Endothelial cell of umbilical vein (primary cell): ENCODE measurements around the gene AP2B1. TPM values are rescaled to one million over a fixed set of nuclear protein-coding genes. Genes with fewer than 3 reads are reported as not detected.

Source experiments
- BruUV-seq: library from RNA; stranded (reverse); fragments of 400-500 nt; replicated peaks from 2 replicates; lab custom pipeline; 2021; lab: Mats Ljungman, UMichigan
- CTCF ChIA-PET: fragments of 300-600, 350-600 bp; sonication (Branson Sonifier 250); formaldehyde crosslinking; loops from one replicate; lab custom pipeline; 2021; ENCODE audit warnings: antibody characterized with exemption, inconsistent platforms; lab: Charles Lee
- POLR2A ChIA-PET: fragments of 300-600, 350-600 bp; sonication (Branson Sonifier 250); formaldehyde crosslinking; loops from one replicate; lab custom pipeline; 2021; ENCODE audit warnings: antibody characterized with exemption, inconsistent platforms; lab: Charles Lee
- DNase-seq: peaks from one replicate; pipeline ENCODE4 v3.0.0-alpha.2; 2011; ENCODE audit warnings: low read depth, low spot score
- FAIRE-seq: peaks from 2 replicates; lab custom pipeline; 2011; peaks lifted over from hg19 to GRCh38; lab: Jason Lieb, UNC
- H2AFZ ChIP-seq: 2 replicates; pipeline ENCODE4 v1.6.0; 2012; ENCODE audit warnings: low read depth, low read length, control low read depth, inconsistent platforms
- H3K27ac ChIP-seq: 2 replicates; pipeline ENCODE4 v1.5.1; 2011; ENCODE audit warnings: low read depth, mild to moderate bottlenecking, control low read depth, low read length, moderate library complexity; ENCODE audit not compliant: insufficient read depth
- H3K27me3 ChIP-seq, 2 experiments: 2 replicates each; pipeline versions ENCODE4 v1.6.0 to v1.6.1; 2011; ENCODE audit warnings: low read length in 2 of 2, mixed read lengths in 1 of 2; ENCODE audit not compliant: control insufficient read depth in 2 of 2, insufficient read depth in 2 of 2
- H3K36me3 ChIP-seq, 2 experiments: 2 replicates in 1 of 2; 3 replicates in 1 of 2; pipeline ENCODE4 v1.5.1; 2011; ENCODE audit warnings: low read length in 2 of 2, mild to moderate bottlenecking in 1 of 2, moderate library complexity in 1 of 2; ENCODE audit not compliant: control insufficient read depth in 2 of 2, insufficient read depth in 2 of 2; ENCODE audit errors: extremely low read depth in 1 of 2
- H3K4me1 ChIP-seq: 3 replicates; pipeline ENCODE4 v1.5.1; 2011; ENCODE audit warnings: mild to moderate bottlenecking, low read length; ENCODE audit not compliant: control insufficient read depth, insufficient read depth; ENCODE audit errors: extremely low read depth
- H3K4me2 ChIP-seq: 2 replicates; pipeline ENCODE4 v1.6.1; 2011; ENCODE audit warnings: low read length, control low read depth, mixed read lengths; ENCODE audit not compliant: insufficient read depth
- H3K4me3 ChIP-seq, 3 experiments: fragments of 200-600 bp in 1 of 3; sonication (generic), shearing (Covaris generic) in 1 of 3; replicated peaks in 1 of 3; 2 replicates each; pipeline ENCODE4 v1.5.1; 2011 to 2016; ENCODE audit warnings: control low read depth in 3 of 3, low read length in 3 of 3, mild to moderate bottlenecking in 2 of 3, inconsistent platforms in 1 of 3, low read depth in 1 of 3, moderate library complexity in 1 of 3; ENCODE audit not compliant: insufficient read depth in 1 of 3
- H3K79me2 ChIP-seq: 2 replicates; pipeline ENCODE4 v1.6.0; 2012; ENCODE audit warnings: low read length, inconsistent platforms; ENCODE audit not compliant: control insufficient read depth, insufficient read depth
- H3K9ac ChIP-seq: replicated peaks from 2 replicates; pipeline ENCODE3; 2011; ENCODE audit warnings: low read length, control low read depth; ENCODE audit not compliant: insufficient read depth; ENCODE audit errors: extremely low read depth
- H3K9me1 ChIP-seq: replicated peaks from 3 replicates; pipeline ENCODE4 v1.6.0; 2011; ENCODE audit warnings: mild to moderate bottlenecking, low read length; ENCODE audit not compliant: control insufficient read depth, insufficient read depth; ENCODE audit errors: extremely low read depth
- H3K9me3 ChIP-seq: replicated peaks from 2 replicates; pipeline ENCODE4 v1.5.1; 2012; ENCODE audit warnings: low read length, inconsistent platforms; ENCODE audit not compliant: control insufficient read depth, insufficient read depth
- H4K20me1 ChIP-seq: replicated peaks from 2 replicates; pipeline ENCODE3; 2011; ENCODE audit warnings: mild to moderate bottlenecking, low read length; ENCODE audit not compliant: control insufficient read depth, insufficient read depth; ENCODE audit errors: extremely low read depth
- EZH2 ChIP-seq: IDR thresholded peaks from 2 replicates; pipeline ENCODE4 v1.6.1; 2012; ENCODE audit warnings: borderline replicate concordance, low read depth, mild to moderate bottlenecking, moderate library complexity, low read length, inconsistent platforms; ENCODE audit not compliant: severe bottlenecking
- FOS ChIP-seq: IDR thresholded peaks from 2 replicates; pipeline ENCODE4 v1.6.1; 2011; ENCODE audit warnings: mild to moderate bottlenecking, low read length, moderate library complexity, borderline replicate concordance; ENCODE audit not compliant: insufficient read depth
- GATA2 ChIP-seq: IDR thresholded peaks from 2 replicates; pipeline ENCODE4 v1.7.0; 2011; ENCODE audit warnings: low read depth, mild to moderate bottlenecking, moderate library complexity, mixed read lengths, low read length; ENCODE audit not compliant: insufficient read length, insufficient read depth
- JUN ChIP-seq: IDR thresholded peaks from 2 replicates; pipeline ENCODE4 v1.6.1; 2011; ENCODE audit warnings: borderline replicate concordance, low read depth; ENCODE audit not compliant: insufficient read length, insufficient read depth
- MYC ChIP-seq: IDR thresholded peaks from one replicate; pipeline ENCODE4 v1.6.1; 2011; ENCODE audit warnings: mild to moderate bottlenecking, low read depth, low read length
- POLR2A ChIP-seq: IDR thresholded peaks from 2 replicates; pipeline ENCODE4 v1.6.1; 2012; ENCODE audit warnings: low read depth, mild to moderate bottlenecking, control low read depth, low read length
- POLR2AphosphoS5 ChIP-seq: IDR thresholded peaks from 2 replicates; pipeline ENCODE4 v1.6.1; 2012; ENCODE audit warnings: low read depth, mild to moderate bottlenecking, control low read depth, low read length, moderate library complexity; ENCODE audit not compliant: insufficient read depth
- dilution Hi-C: fragments of 300-500 bp; cut with MboI; formaldehyde crosslinking; loops from one replicate; pipeline ENCODE4 v1.15.0; 2019; ENCODE audit warnings: low sequenced_read_pairs; ENCODE audit not compliant: extremely low pct_ligation_motif_present
- intact Hi-C: fragments of 100-400 bp; cut with micrococcal nuclease; formaldehyde crosslinking; loops from one replicate; pipeline ENCODE4 v1.10.0; 2022
- polyA plus RNA-seq, 4 experiments: library from polyadenylated mRNA; depleted of rRNA in 3 of 4; stranded (reverse) in 3 of 4; unstranded in 1 of 4; fragments of >200 nt; gene quantifications; 2 replicates each; pipeline versions ENCODE4 v1.2.1 to v1.2.3, GENCODE V29; 2011 to 2012; ENCODE audit warnings: missing spikeins in 1 of 4
- total RNA-seq: library from RNA; stranded (reverse); gene quantifications from 2 replicates; pipeline ENCODE4 v1.2.3, GENCODE V29; 2021
- TF ChIP-seq, protein P1 (sequence below): IDR thresholded peaks from 2 replicates; pipeline ENCODE4 v1.6.1; 2011; ENCODE audit not compliant: insufficient read depth, insufficient read length
- TF ChIP-seq, protein P2 (sequence below), 2 donors: IDR thresholded peaks; 1 replicate in 1 of 2; 2 replicates in 1 of 2; pipeline ENCODE4 v1.5.1; 2011; ENCODE audit warnings: low read length in 2 of 2, mild to moderate bottlenecking in 2 of 2, moderate library complexity in 2 of 2, control low read depth in 1 of 2, inconsistent platforms in 1 of 2, low read depth in 1 of 2; ENCODE audit not compliant: insufficient read depth in 1 of 2; ENCODE audit errors: extremely low read depth in 1 of 2

AP2B1 gene
- total and polyA plus RNA-seq, 2 donors (not counting 3 experiments of a cell fraction or from before 2014, with no cell fraction given), result 106 to 198 TPM

DNA sequence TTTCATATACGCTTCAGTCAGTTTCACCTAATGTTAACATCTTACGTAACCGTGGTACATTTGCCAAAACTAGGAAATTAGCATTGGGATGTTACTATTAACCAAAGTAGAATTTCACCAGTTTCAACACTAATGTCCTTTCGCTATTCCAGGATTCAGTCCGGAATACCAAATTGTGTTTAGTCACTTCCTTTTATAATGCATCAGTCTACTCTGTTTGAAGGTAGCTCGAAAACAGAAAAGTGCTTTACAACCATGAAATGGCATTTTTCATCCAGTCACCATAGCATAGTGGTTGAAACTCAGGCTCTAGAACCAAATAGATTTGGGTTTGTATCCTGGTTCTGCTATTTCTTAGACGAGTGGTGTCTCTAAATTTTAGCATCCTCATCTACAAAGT, 29.4 kb downstream of the AP2B1 start:
- intact Hi-C loops (no loop called here), dilution Hi-C loops (loop anchor here (25.0 kb wide), 1 partner anchor 121 kb away; the partner anchor contains the start of gene RASL10B)
- Histone ChIP-seq H3K4me3 (no peak overlapping the region), H3K27me3 (no peaks in the 10 kb centered on the region), H3K4me1 (peaks cover 5% of the 10 kb centered on the region), H3K4me2 (no peak overlapping the region), H3K79me2 (peaks cover 33% of the 10 kb centered on the region), H3K9me3 (no peaks in the 10 kb centered on the region), H3K27ac (peak overlapping the region; percentile 36), H3K9me1 (no peaks in the 10 kb centered on the region), H4K20me1 (no peaks in the 10 kb centered on the region), H2AFZ (no peak overlapping the region), H3K36me3 (peaks cover 0 to 5% of the 10 kb centered on the region in 2 experiments), H3K9ac (no peak overlapping the region)
- DNase-seq (no peak), FAIRE-seq (no peak)
- TF ChIP-seq, protein P1, sequence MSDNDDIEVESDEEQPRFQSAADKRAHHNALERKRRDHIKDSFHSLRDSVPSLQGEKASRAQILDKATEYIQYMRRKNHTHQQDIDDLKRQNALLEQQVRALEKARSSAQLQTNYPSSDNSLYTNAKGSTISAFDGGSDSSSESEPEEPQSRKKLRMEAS, result no peak
- TF ChIP-seq EZH2 (no peak), POLR2AphosphoS5 (no peak), FOS (no peak), POLR2A (no peak), GATA2 (no peak), JUN (no peak), MYC (no peak)
- TF ChIP-seq, protein P2, sequence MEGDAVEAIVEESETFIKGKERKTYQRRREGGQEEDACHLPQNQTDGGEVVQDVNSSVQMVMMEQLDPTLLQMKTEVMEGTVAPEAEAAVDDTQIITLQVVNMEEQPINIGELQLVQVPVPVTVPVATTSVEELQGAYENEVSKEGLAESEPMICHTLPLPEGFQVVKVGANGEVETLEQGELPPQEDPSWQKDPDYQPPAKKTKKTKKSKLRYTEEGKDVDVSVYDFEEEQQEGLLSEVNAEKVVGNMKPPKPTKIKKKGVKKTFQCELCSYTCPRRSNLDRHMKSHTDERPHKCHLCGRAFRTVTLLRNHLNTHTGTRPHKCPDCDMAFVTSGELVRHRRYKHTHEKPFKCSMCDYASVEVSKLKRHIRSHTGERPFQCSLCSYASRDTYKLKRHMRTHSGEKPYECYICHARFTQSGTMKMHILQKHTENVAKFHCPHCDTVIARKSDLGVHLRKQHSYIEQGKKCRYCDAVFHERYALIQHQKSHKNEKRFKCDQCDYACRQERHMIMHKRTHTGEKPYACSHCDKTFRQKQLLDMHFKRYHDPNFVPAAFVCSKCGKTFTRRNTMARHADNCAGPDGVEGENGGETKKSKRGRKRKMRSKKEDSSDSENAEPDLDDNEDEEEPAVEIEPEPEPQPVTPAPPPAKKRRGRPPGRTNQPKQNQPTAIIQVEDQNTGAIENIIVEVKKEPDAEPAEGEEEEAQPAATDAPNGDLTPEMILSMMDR (IDR thresholded peaks at IDR 0.05; ENCODE audit: extremely low read depth in 1 of 2, insufficient read depth in 1 of 2, low read depth in 1 of 2, low read length in 2 of 2), result no peak
- CTCF ChIA-PET, result interaction anchor here (0.6 to 7.8 kb wide), 3 partner anchors 9 to 131 kb away, joined by 3 to 270 read pairs (median 4); no protein-coding TSS in a partner anchor
- POLR2A ChIA-PET, result interaction anchor here (0.6 kb wide), 1 partner anchor 129 kb away, joined by 4 read pairs; no protein-coding TSS in a partner anchor
- BruUV-seq, result no TSS peak
